H1 (cell line): ENCODE data around the gene PTPRG. TPM values are rescaled to one million over a fixed set of nuclear protein-coding genes. Genes with fewer than 3 reads are reported as not detected.

Experiments
- CTCF ChIA-PET: fragments of 300-600 bp; sonication (Branson Sonifier 250); formaldehyde crosslinking; loops from one replicate; lab custom pipeline; 2021; ENCODE audit not compliant: partially characterized antibody; lab: Charles Lee
- POLR2A ChIA-PET: fragments of 300-600 bp; sonication (Branson Sonifier 250); formaldehyde crosslinking; loops from one replicate; lab custom pipeline; 2021; ENCODE audit warnings: inconsistent platforms; ENCODE audit not compliant: partially characterized antibody; lab: Charles Lee
- DNase-seq, 2 experiments: peaks; one replicate each; pipeline versions ENCODE4 v3.0.0 to v3.0.0-alpha.2; 2010 to 2022; ENCODE audit warnings: low spot score in 2 of 2, low read depth in 1 of 2, mixed read lengths in 1 of 2
- FAIRE-seq: peaks from 2 replicates; lab custom pipeline; 2011; peaks lifted over from hg19 to GRCh38; lab: Jason Lieb, UNC
- H2AFZ ChIP-seq: 2 replicates; pipeline ENCODE4 v1.8.1; 2012; ENCODE audit warnings: low read length, inconsistent platforms
- H2AK5ac ChIP-seq: 2 replicates; pipeline ENCODE4 v1.6.1; 2013; ENCODE audit warnings: low read depth, low read length
- H2BK120ac ChIP-seq: replicated peaks from 2 replicates; pipeline ENCODE3; 2013; ENCODE audit warnings: low read depth, low read length, inconsistent platforms
- H2BK12ac ChIP-seq: 2 replicates; pipeline ENCODE4 v1.6.1; 2013; ENCODE audit warnings: low read depth, low read length
- H2BK15ac ChIP-seq: 2 replicates; pipeline ENCODE4 v1.6.1; 2013; ENCODE audit warnings: low read length
- H2BK20ac ChIP-seq: 2 replicates; pipeline ENCODE4 v1.6.1; 2013; ENCODE audit warnings: low read length
- H2BK5ac ChIP-seq: 2 replicates; pipeline ENCODE4 v1.6.1; 2013; ENCODE audit warnings: low read depth, low read length
- H3K14ac ChIP-seq: 2 replicates; pipeline ENCODE4 v1.6.1; 2013; ENCODE audit warnings: inconsistent platforms; ENCODE audit not compliant: insufficient read length
- H3K18ac ChIP-seq: 2 replicates; pipeline ENCODE4 v1.6.1; 2013; ENCODE audit warnings: low read length; ENCODE audit errors: extremely low read depth
- H3K23ac ChIP-seq: 2 replicates; pipeline ENCODE4 v1.6.1; 2013; ENCODE audit warnings: inconsistent platforms; ENCODE audit not compliant: insufficient read length
- H3K23me2 ChIP-seq: 2 replicates; pipeline ENCODE4 v1.6.1; 2013; ENCODE audit warnings: low read depth, low read length
- H3K27ac ChIP-seq: 2 replicates; pipeline ENCODE4 v1.6.1; 2011; ENCODE audit warnings: low read depth, low read length, inconsistent platforms
- H3K27me3 ChIP-seq, 4 experiments: replicated peaks in 1 of 4; 1 replicate in 1 of 4; 2 replicates in 3 of 4; pipeline versions ENCODE4 v1.6.1 to v1.8.1; 2011 to 2013; ENCODE audit warnings: low read length in 3 of 4, mild to moderate bottlenecking in 3 of 4, inconsistent platforms in 2 of 4, mixed read lengths in 2 of 4, moderate library complexity in 1 of 4; ENCODE audit not compliant: control insufficient read depth in 3 of 4, insufficient read depth in 3 of 4; ENCODE audit errors: extremely low read depth in 1 of 4
- H3K36me3 ChIP-seq, 4 experiments: 2 replicates each; pipeline versions ENCODE4 v1.6.1 to v1.8.1; 2011 to 2013; ENCODE audit warnings: mild to moderate bottlenecking in 4 of 4, low read length in 3 of 4, moderate library complexity in 2 of 4, control low read depth in 1 of 4, inconsistent platforms in 1 of 4; ENCODE audit not compliant: insufficient read depth in 4 of 4, control insufficient read depth in 2 of 4
- H3K4ac ChIP-seq: replicated peaks from 2 replicates; pipeline ENCODE3; 2013; ENCODE audit warnings: low read length, low read depth, mixed read lengths, inconsistent platforms; ENCODE audit not compliant: insufficient read length
- H3K4me1 ChIP-seq, 4 experiments: replicated peaks in 1 of 4; 1 replicate in 1 of 4; 2 replicates in 3 of 4; pipeline versions ENCODE4 v1.6.1 to v1.8.1; 2011 to 2013; ENCODE audit warnings: low read length in 3 of 4, inconsistent platforms in 2 of 4, mixed read lengths in 1 of 4; ENCODE audit not compliant: insufficient read depth in 4 of 4, control insufficient read depth in 3 of 4
- H3K4me2 ChIP-seq, 2 experiments: 2 replicates each; pipeline versions ENCODE4 v1.6.1 to v1.8.1; 2011 to 2013; ENCODE audit warnings: low read depth in 2 of 2, low read length in 2 of 2, control low read depth in 1 of 2, inconsistent platforms in 1 of 2, mild to moderate bottlenecking in 1 of 2; ENCODE audit not compliant: insufficient read depth in 1 of 2
- H3K4me3 ChIP-seq, 4 experiments: fragments of 200-600, 300-600 bp in 1 of 4; sonication (generic), shearing (Covaris generic), sonication (Bioruptor Twin) in 1 of 4; 2 replicates each; pipeline versions ENCODE4 v1.5.1 to v1.8.1; 2011 to 2016; ENCODE audit warnings: low read length in 4 of 4, low read depth in 3 of 4, control low read depth in 2 of 4, inconsistent platforms in 2 of 4, mild to moderate bottlenecking in 2 of 4, mixed read lengths in 1 of 4, moderate library complexity in 1 of 4; ENCODE audit not compliant: insufficient read depth in 2 of 4; ENCODE audit errors: extremely low read depth in 1 of 4
- H3K56ac ChIP-seq: replicated peaks from 2 replicates; pipeline ENCODE3; 2013; ENCODE audit warnings: low read depth, mild to moderate bottlenecking, mixed read lengths, low read length, inconsistent platforms; ENCODE audit not compliant: insufficient read length
- H3K79me1 ChIP-seq: 2 replicates; pipeline ENCODE4 v1.6.1; 2013; ENCODE audit warnings: low read depth, low read length, control low read depth
- H3K79me2 ChIP-seq, 2 experiments: 2 replicates each; pipeline versions ENCODE4 v1.6.1 to v1.8.1; 2012 to 2013; ENCODE audit warnings: low read length in 2 of 2, mild to moderate bottlenecking in 2 of 2, inconsistent platforms in 1 of 2; ENCODE audit not compliant: insufficient read depth in 2 of 2, control insufficient read depth in 1 of 2
- H3K9ac ChIP-seq, 4 experiments: replicated peaks in 1 of 4; 1 replicate in 1 of 4; 2 replicates in 3 of 4; pipeline versions ENCODE4 v1.6.1 to v1.8.1; 2011 to 2013; ENCODE audit warnings: low read depth in 3 of 4, low read length in 3 of 4, control low read depth in 2 of 4, mild to moderate bottlenecking in 2 of 4, moderate library complexity in 2 of 4, inconsistent platforms in 1 of 4; ENCODE audit errors: extremely low read depth in 1 of 4
- H3K9me3 ChIP-seq, 2 experiments: 2 replicates each; pipeline versions ENCODE4 v1.6.1 to v1.8.1; 2012 to 2013; ENCODE audit warnings: mild to moderate bottlenecking in 2 of 2, moderate library complexity in 2 of 2, control low read depth in 1 of 2, inconsistent platforms in 1 of 2, low read depth in 1 of 2, low read length in 1 of 2, mixed read lengths in 1 of 2; ENCODE audit not compliant: insufficient read depth in 2 of 2
- H4K20me1 ChIP-seq, 2 experiments: replicated peaks in 1 of 2; 2 replicates each; pipeline versions ENCODE3 to v1.8.1; 2011 to 2013; ENCODE audit warnings: inconsistent platforms in 2 of 2, low read length in 2 of 2, mild to moderate bottlenecking in 1 of 2; ENCODE audit not compliant: insufficient read depth in 2 of 2, control insufficient read depth in 1 of 2
- H4K5ac ChIP-seq: 2 replicates; pipeline ENCODE4 v1.6.1; 2013; ENCODE audit warnings: low read length, low read depth, mixed read lengths, inconsistent platforms; ENCODE audit not compliant: insufficient read length
- H4K8ac ChIP-seq: 2 replicates; pipeline ENCODE4 v1.8.0; 2013; ENCODE audit warnings: mild to moderate bottlenecking, moderate library complexity, low read length, inconsistent platforms; ENCODE audit not compliant: insufficient read depth; ENCODE audit errors: extremely low read depth
- H4K91ac ChIP-seq: replicated peaks from 2 replicates; pipeline ENCODE3; 2013; ENCODE audit warnings: low read length, mixed read lengths, inconsistent platforms; ENCODE audit not compliant: insufficient read length
- NRF1 ChIP-seq: IDR thresholded peaks from 2 replicates; pipeline ENCODE4 v1.6.1; 2011; ENCODE audit warnings: mild to moderate bottlenecking, low read depth, low read length, improper control_type of control experiment
- TAF7 ChIP-seq: optimal IDR thresholded peaks from 2 replicates; pipeline ENCODE3; 2011; ENCODE audit warnings: low read depth, mild to moderate bottlenecking, inconsistent platforms, low read length, moderate library complexity, borderline replicate concordance
- WGBS, 2 experiments: shearing (Covaris generic) in 1 of 2; methylation state at CpG; one replicate each; pipeline versions ENCODE4 v1.1.6 to v1.1.7; 2013 to 2015; ENCODE audit warnings: low lambda C conversion rate in 2 of 2, mixed read lengths in 2 of 2, inconsistent platforms in 1 of 2, low coverage in 1 of 2, missing lambda C conversion rate in 1 of 2; ENCODE audit not compliant: insufficient replicate concordance in 2 of 2, insufficient coverage in 1 of 2, insufficient read length in 1 of 2; ENCODE audit errors: extremely low coverage in 1 of 2, missing lambda C conversion rate in 1 of 2; 5-methylcytosine and 5-hydroxymethylcytosine counted together
- polyA plus RNA-seq, 7 experiments: library from polyadenylated mRNA; depleted of rRNA in 3 of 7; stranded (reverse) in 5 of 7; unstranded in 2 of 7; fragments of >200 nt in 5 of 7; fragments of 200-250 nt in 2 of 7; gene quantifications; 1 replicate in 5 of 7; 2 replicates in 1 of 7; 4 replicates in 1 of 7; pipeline versions ENCODE4 v1.2.1 to v1.2.3, GENCODE V29; 2011 to 2013; ENCODE audit warnings: missing spikeins in 2 of 7, mixed read lengths in 2 of 7
- total RNA-seq: library from RNA; stranded (reverse); fragmentation: NEBNext Ultra II Directional; extraction: Animal tissue kit (Norgen Biotek cat#: 25700); gene quantifications from 2 replicates; pipeline ENCODE4 v1.2.1, GENCODE V29; 2021
- TF ChIP-seq, protein P1 (sequence below): IDR thresholded peaks from 2 replicates; pipeline ENCODE4 v1.6.1; 2011; ENCODE audit warnings: low read length, improper control_type of control experiment

PTPRG gene
- total and polyA plus RNA-seq, 2 of the 8 experiments (the other 6 are each of a cell fraction or from before 2014, with no cell fraction given) = 23.3 to 96.2 TPM

DNA sequence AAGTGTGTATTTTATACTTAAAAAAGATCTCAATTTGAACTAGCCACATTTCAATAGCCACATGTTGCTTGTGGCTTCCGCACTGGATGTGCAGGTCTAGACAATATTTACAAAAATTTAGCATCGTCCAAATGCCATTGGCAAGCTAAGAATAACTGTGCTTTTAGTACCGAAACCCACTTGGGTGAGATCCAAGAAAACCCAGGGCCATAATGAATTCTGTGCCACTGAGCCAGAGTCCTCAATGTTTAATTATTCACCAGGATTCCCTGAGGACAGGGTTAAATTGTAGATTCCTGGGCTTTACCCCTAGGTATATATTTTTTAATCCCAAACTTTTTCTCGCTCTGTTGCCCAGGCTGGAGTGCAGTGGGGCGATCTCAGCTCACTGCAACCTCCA lies 22.9 kb upstream of the PTPRG start:
- H2BK20ac ChIP-seq = peak overlapping the region; percentile 82; the same call in 1 of the 2 replicates
- WGBS, 2 experiments = 88% methylated on average over 5 of the region's 5 CpGs; no CpG with 5 or more reads in 1 of the 2 experiments
- H3K9me3 ChIP-seq = no peaks in the 10 kb centered on the region
- FAIRE-seq (no peak), DNase-seq (no peak)
- no peak overlapping the region for H3K27ac ChIP-seq
- no peak overlapping the region for H3K14ac ChIP-seq
- H3K23ac ChIP-seq = no peak overlapping the region
- H4K8ac ChIP-seq = no peak overlapping the region
- no peak overlapping the region for H2AK5ac ChIP-seq
- H3K79me2 ChIP-seq = no peaks in the 10 kb centered on the region
- POLR2A ChIA-PET = interaction anchor here (1.4 kb wide), 1 partner anchor 25 kb away, joined by 3 read pairs; no protein-coding TSS in a partner anchor
- no peaks in the 10 kb centered on the region for H3K27me3 ChIP-seq
- H3K23me2 ChIP-seq = no peaks in the 10 kb centered on the region
- H3K4ac ChIP-seq = no peak overlapping the region
- no peak overlapping the region for H2BK15ac ChIP-seq
- no peaks in the 10 kb centered on the region for H3K79me1 ChIP-seq
- H3K4me1 ChIP-seq = peaks cover 2 to 7% (median 3%) of the 10 kb centered on the region in 4 experiments; a peak in 6 of 7 replicates
- no peak overlapping the region for H3K4me3 ChIP-seq
- no peak overlapping the region for H4K5ac ChIP-seq
- no peaks in the 10 kb centered on the region for H3K36me3 ChIP-seq
- TF ChIP-seq TAF7 = no peak
- TF ChIP-seq, protein P1, sequence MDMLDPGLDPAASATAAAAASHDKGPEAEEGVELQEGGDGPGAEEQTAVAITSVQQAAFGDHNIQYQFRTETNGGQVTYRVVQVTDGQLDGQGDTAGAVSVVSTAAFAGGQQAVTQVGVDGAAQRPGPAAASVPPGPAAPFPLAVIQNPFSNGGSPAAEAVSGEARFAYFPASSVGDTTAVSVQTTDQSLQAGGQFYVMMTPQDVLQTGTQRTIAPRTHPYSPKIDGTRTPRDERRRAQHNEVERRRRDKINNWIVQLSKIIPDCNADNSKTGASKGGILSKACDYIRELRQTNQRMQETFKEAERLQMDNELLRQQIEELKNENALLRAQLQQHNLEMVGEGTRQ = no peak
- TF ChIP-seq NRF1 = no peak
- CTCF ChIA-PET = interaction anchor here (0.9 to 2.6 kb wide), 2 partner anchors 9 to 67 kb away, joined by 4 to 12 read pairs; no protein-coding TSS in a partner anchor
- no peak overlapping the region for H2BK5ac ChIP-seq
- H2BK120ac ChIP-seq = no peak overlapping the region
- no peak overlapping the region; a peak in 1 of 4 replicates for H3K4me2 ChIP-seq
- no peak overlapping the region for H3K9ac ChIP-seq
- H4K20me1 ChIP-seq = no peaks in the 10 kb centered on the region
- H4K91ac ChIP-seq = peak overlapping the region; percentile 37
- no peak overlapping the region for H3K56ac ChIP-seq
- no peak overlapping the region for H2AFZ ChIP-seq
- H3K18ac ChIP-seq = 0 out of 2 replicates have a peak overlapping the region, but pooled peaks have one; percentile 43
- no peak overlapping the region for H2BK12ac ChIP-seq
